Muscle layer of colon (tissue), 2 donors: ENCODE data around the gene PCSK6.
"Not testable (repeated sequence)": the region's sequence is repeated elsewhere in the genome, so short reads cannot be mapped to it uniquely, and the experiment has no call there.

Experiments
- H3K27ac ChIP-seq: one replicate; pipeline ENCODE4 v1.7.0; 2013; ENCODE audit warnings: low read depth, mild to moderate bottlenecking, low read length, moderate library complexity
- H3K27me3 ChIP-seq, 2 donors: one replicate each; pipeline ENCODE4 v1.7.0; 2013; ENCODE audit warnings: low read length in 2 of 2, mild to moderate bottlenecking in 2 of 2; ENCODE audit not compliant: insufficient read depth in 2 of 2, control insufficient read depth in 1 of 2
- H3K36me3 ChIP-seq: one replicate; pipeline ENCODE4 v1.7.0; 2013; ENCODE audit warnings: mild to moderate bottlenecking, low read length; ENCODE audit not compliant: insufficient read depth
- H3K4me1 ChIP-seq: one replicate; pipeline ENCODE4 v1.7.0; 2013; ENCODE audit warnings: mild to moderate bottlenecking, low read length; ENCODE audit not compliant: insufficient read depth
- H3K4me3 ChIP-seq, 2 donors: one replicate each; pipeline ENCODE4 v1.7.0; 2013; ENCODE audit warnings: low read length in 2 of 2, low read depth in 1 of 2, mild to moderate bottlenecking in 1 of 2, moderate library complexity in 1 of 2
- H3K9ac ChIP-seq: one replicate; pipeline ENCODE4 v1.7.0; 2013; ENCODE audit warnings: low read length
- H3K9me3 ChIP-seq: one replicate; pipeline ENCODE4 v1.7.0; 2013; ENCODE audit warnings: mild to moderate bottlenecking, low read length
- donor health status: abdominal sarcoma.
- donor health status: Adenocarcinoma of cecum.

Gene PCSK6

GRCh38 chr15:101406526-101407195 is 82.8 kb downstream of the PCSK6 start:
- H3K27me3 ChIP-seq = no peaks in the 10 kb centered on the region
- H3K4me1 ChIP-seq = no peaks in the 10 kb centered on the region
- no peak overlapping the region for H3K9ac ChIP-seq
- H3K27ac ChIP-seq = no peak overlapping the region
- H3K4me3 ChIP-seq = no peak overlapping the region
- H3K9me3 ChIP-seq = no peaks in the 10 kb centered on the region
- no peaks in the 10 kb centered on the region for H3K36me3 ChIP-seq

- no peaks in the 10 kb centered on the region for H3K4me1 ChIP-seq
- H3K27ac ChIP-seq = no peak overlapping the region
- no peaks in the 10 kb centered on the region for H3K36me3 ChIP-seq
- H3K9me3 ChIP-seq = no peaks in the 10 kb centered on the region
- H3K4me3 ChIP-seq = no peak overlapping the region
- no peak overlapping the region for H3K9ac ChIP-seq
- no peaks in the 10 kb centered on the region for H3K27me3 ChIP-seq
These were observed 83.5 kb downstream of the PCSK6 start for GRCh38 chr15:101406036-101406435.

GRCh38 chr15:101404245-101404644 is 85.3 kb downstream of the PCSK6 start:
- no peaks in the 10 kb centered on the region for H3K9me3 ChIP-seq
- H3K36me3 ChIP-seq = no peaks in the 10 kb centered on the region
- peaks cover 0 to 6% of the 10 kb centered on the region in 2 donors for H3K27me3 ChIP-seq
- H3K4me3 ChIP-seq = no peak overlapping the region
- H3K27ac ChIP-seq = no peak overlapping the region
- H3K9ac ChIP-seq = no peak overlapping the region
- no peaks in the 10 kb centered on the region for H3K4me1 ChIP-seq

- H3K9me3 ChIP-seq, H3K4me1 ChIP-seq, H3K4me3 ChIP-seq, H3K27ac ChIP-seq, H3K36me3 ChIP-seq, H3K27me3 ChIP-seq, H3K9ac ChIP-seq: not testable (repeated sequence)
These were observed 86.6 kb downstream of the PCSK6 start for GRCh38 chr15:101402883-101403282.

- H3K4me1 ChIP-seq = no peaks in the 10 kb centered on the region
- H3K9ac ChIP-seq = no peak overlapping the region
- no peak overlapping the region for H3K4me3 ChIP-seq
- no peak overlapping the region for H3K27ac ChIP-seq
- no peaks in the 10 kb centered on the region for H3K9me3 ChIP-seq
- peaks cover 0 to 6% of the 10 kb centered on the region in 2 donors for H3K27me3 ChIP-seq
- H3K36me3 ChIP-seq = no peaks in the 10 kb centered on the region
These were observed 88.2 kb downstream of the PCSK6 start for GRCh38 chr15:101401286-101401685.

GRCh38 chr15:101399431-101399830 is 90.1 kb downstream of the PCSK6 start:
- Histone ChIP-seq H3K27ac (no peak overlapping the region), H3K4me3 (no peak overlapping the region), H3K9me3 (no peaks in the 10 kb centered on the region), H3K27me3 (peaks cover 0 to 6% of the 10 kb centered on the region in 2 donors), H3K4me1 (no peaks in the 10 kb centered on the region), H3K9ac (no peak overlapping the region), H3K36me3 (no peaks in the 10 kb centered on the region)

GRCh38 chr15:101398247-101398646 is 91.3 kb downstream of the PCSK6 start:
- no peaks in the 10 kb centered on the region for H3K9me3 ChIP-seq
- H3K36me3 ChIP-seq = no peaks in the 10 kb centered on the region
- peaks cover 0 to 6% of the 10 kb centered on the region in 2 donors for H3K27me3 ChIP-seq
- H3K4me1 ChIP-seq = no peaks in the 10 kb centered on the region
- H3K27ac ChIP-seq = no peak overlapping the region
- no peak overlapping the region for H3K4me3 ChIP-seq
- H3K9ac ChIP-seq = no peak overlapping the region

- Histone ChIP-seq H3K27me3 (peaks cover 0 to 6% of the 10 kb centered on the region in 2 donors), H3K27ac (no peak overlapping the region)
These were observed 91.9 kb downstream of the PCSK6 start for GRCh38 chr15:101397521-101398003.

GRCh38 chr15:101396484-101397261 is 92.8 kb downstream of the PCSK6 start:
- no peaks in the 10 kb centered on the region for H3K4me1 ChIP-seq
- no peak overlapping the region for H3K9ac ChIP-seq
- H3K27ac ChIP-seq = no peak overlapping the region
- no peaks in the 10 kb centered on the region for H3K36me3 ChIP-seq
- H3K4me3 ChIP-seq = no peak overlapping the region
- H3K9me3 ChIP-seq = no peaks in the 10 kb centered on the region
- H3K27me3 ChIP-seq = peaks cover 0 to 6% of the 10 kb centered on the region in 2 donors

More at GRCh38 chr15:101397521-101398003, 91.9 kb downstream of the PCSK6 start:
- Histone ChIP-seq H3K36me3 (no peaks in the 10 kb centered on the region), H3K4me1 (no peaks in the 10 kb centered on the region), H3K9me3 (no peaks in the 10 kb centered on the region), H3K9ac (no peak overlapping the region), H3K4me3 (no peak overlapping the region)

- H3K9ac ChIP-seq = no peak overlapping the region
- H3K27ac ChIP-seq = no peak overlapping the region
- H3K4me1 ChIP-seq = no peaks in the 10 kb centered on the region
- H3K36me3 ChIP-seq = no peaks in the 10 kb centered on the region
- H3K27me3 ChIP-seq = peaks cover 0 to 3% of the 10 kb centered on the region in 2 donors
- no peak overlapping the region for H3K4me3 ChIP-seq
- H3K9me3 ChIP-seq = no peaks in the 10 kb centered on the region
These were observed 94.9 kb downstream of the PCSK6 start for GRCh38 chr15:101394654-101395053.

- no peak overlapping the region for H3K4me3 ChIP-seq
- no peaks in the 10 kb centered on the region for H3K36me3 ChIP-seq
- H3K27ac ChIP-seq = no peak overlapping the region
- H3K4me1 ChIP-seq = no peaks in the 10 kb centered on the region
- no peaks in the 10 kb centered on the region for H3K27me3 ChIP-seq
- no peak overlapping the region for H3K9ac ChIP-seq
- no peaks in the 10 kb centered on the region for H3K9me3 ChIP-seq
These were observed 95.4 kb downstream of the PCSK6 start for GRCh38 chr15:101394056-101394630.
